ENCODE data around the gene RASEF.
A peak's percentile ranks its signal among the peaks of the same experiment; 100 is the strongest.

RASEF gene

GRCh38 chr9:83069651-83070050, 6.7 kb upstream of the RASEF start:
- DNase-seq (ENCODE audit: low read depth): no peak
- TF ChIP-seq, protein P1, sequence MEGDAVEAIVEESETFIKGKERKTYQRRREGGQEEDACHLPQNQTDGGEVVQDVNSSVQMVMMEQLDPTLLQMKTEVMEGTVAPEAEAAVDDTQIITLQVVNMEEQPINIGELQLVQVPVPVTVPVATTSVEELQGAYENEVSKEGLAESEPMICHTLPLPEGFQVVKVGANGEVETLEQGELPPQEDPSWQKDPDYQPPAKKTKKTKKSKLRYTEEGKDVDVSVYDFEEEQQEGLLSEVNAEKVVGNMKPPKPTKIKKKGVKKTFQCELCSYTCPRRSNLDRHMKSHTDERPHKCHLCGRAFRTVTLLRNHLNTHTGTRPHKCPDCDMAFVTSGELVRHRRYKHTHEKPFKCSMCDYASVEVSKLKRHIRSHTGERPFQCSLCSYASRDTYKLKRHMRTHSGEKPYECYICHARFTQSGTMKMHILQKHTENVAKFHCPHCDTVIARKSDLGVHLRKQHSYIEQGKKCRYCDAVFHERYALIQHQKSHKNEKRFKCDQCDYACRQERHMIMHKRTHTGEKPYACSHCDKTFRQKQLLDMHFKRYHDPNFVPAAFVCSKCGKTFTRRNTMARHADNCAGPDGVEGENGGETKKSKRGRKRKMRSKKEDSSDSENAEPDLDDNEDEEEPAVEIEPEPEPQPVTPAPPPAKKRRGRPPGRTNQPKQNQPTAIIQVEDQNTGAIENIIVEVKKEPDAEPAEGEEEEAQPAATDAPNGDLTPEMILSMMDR (IDR thresholded peaks at IDR 0.05; ENCODE audit: control insufficient read depth, insufficient read depth, low read depth, low read length, missing control alignments): no peak
- no peak overlapping the region for H3K4me3 ChIP-seq (ENCODE audit: control insufficient read depth, low read depth, low read length)

DNA sequence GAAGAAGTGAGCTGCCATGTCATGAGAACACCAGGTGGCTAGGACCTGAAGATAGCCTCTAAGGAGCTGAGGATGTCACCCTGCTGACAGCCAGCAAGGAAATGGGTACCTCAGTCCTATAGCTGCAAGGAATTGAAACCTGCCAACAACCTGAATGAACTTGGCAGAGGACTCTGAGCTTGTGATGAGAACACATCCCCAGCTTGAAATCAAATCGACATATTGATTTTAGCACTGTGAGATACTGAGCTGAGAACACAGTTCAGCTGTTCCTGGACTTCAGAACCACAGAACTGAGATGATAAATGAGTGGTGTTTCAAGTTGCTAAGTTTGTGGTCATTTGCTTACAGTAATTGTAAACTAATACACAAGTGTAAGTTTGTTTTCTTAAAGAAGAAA, 5.5 kb upstream of the RASEF start:
- TF ChIP-seq, protein P1 (IDR thresholded peaks at IDR 0.05; ENCODE audit: control insufficient read depth, insufficient read depth, low read depth, low read length, missing control alignments): no peak
- no peak overlapping the region for H3K4me3 ChIP-seq (ENCODE audit: control insufficient read depth, low read depth, low read length)
- no peak for DNase-seq (ENCODE audit: low read depth)

DNA sequence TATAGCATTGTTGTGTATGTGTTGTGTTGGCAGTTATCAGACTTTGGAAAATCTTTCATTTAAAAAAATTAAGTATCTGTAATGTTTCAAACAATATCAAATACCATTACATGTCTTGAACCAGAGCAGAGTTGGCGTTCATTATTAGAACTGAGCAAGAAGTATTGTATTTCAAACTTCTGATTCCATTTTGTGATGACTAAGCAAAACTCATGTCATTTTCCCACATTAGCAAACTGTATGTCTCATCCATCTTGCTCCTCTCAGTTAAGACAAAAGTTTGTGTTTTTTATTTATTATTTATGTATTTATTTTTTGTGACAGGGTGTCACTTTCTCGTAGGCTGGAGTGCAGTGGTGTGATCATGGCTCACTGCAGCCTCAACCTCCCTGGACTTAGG, 4.6 kb upstream of the RASEF start:
- TF ChIP-seq, protein P1 (IDR thresholded peaks at IDR 0.05; ENCODE audit: control insufficient read depth, insufficient read depth, low read depth, low read length, missing control alignments): no peak
- no peak overlapping the region for H3K4me3 ChIP-seq (ENCODE audit: control insufficient read depth, low read depth, low read length)
- no peak for DNase-seq (ENCODE audit: low read depth)

DNA sequence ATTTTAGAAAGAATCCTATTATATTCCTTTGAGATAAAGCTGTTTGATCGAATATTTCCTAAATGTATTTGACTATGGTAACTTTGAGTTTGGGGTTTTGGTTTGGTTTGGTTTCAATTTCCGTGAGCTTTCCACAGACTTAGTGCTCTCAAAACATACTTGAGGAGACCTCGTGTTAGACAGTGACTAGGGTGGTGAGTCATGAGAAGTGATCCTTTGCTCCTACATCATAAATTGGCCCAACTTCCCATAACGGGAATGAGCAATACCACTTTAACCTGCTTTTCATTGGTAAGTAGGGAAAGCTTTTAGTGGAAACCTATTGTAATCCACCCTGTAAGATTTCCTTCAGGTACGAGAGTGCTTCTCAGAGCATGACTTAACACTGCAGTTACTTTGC, 3.8 kb upstream of the RASEF start:
- TF ChIP-seq, protein P1 (IDR thresholded peaks at IDR 0.05; ENCODE audit: control insufficient read depth, insufficient read depth, low read depth, low read length, missing control alignments): no peak
- H3K4me3 ChIP-seq (ENCODE audit: control insufficient read depth, low read depth, low read length): no peak overlapping the region
- DNase-seq (ENCODE audit: low read depth): peak; percentile 80

GRCh38 chr9:83065233-83065632, 2.3 kb upstream of the RASEF start:
- no peak overlapping the region for H3K4me3 ChIP-seq (ENCODE audit: control insufficient read depth, low read depth, low read length)
- TF ChIP-seq, protein P1 (IDR thresholded peaks at IDR 0.05; ENCODE audit: control insufficient read depth, insufficient read depth, low read depth, low read length, missing control alignments): no peak
- DNase-seq (ENCODE audit: low read depth): no peak

- peak overlapping the region; percentile 35 for H3K4me3 ChIP-seq (ENCODE audit: control insufficient read depth, low read depth, low read length)
- no peak for DNase-seq (ENCODE audit: low read depth)
- TF ChIP-seq, protein P1 (IDR thresholded peaks at IDR 0.05; ENCODE audit: control insufficient read depth, insufficient read depth, low read depth, low read length, missing control alignments): no peak
Observed at GRCh38 chr9:83061990-83062650, 822 bp downstream of the RASEF start.
